IMR-90 (cell line): ENCODE measurements around the gene IGF2BP1. TPM values are rescaled to one million over a fixed set of nuclear protein-coding genes. Genes with fewer than 3 reads are reported as not detected.

Experiments
- ATAC-seq: fragments of 200-7000 bp; cut with Tn5 transposase; 2 replicates; pipeline ENCODE4 v1.9.1; 2020; ENCODE audit warnings: low read depth, mild to moderate bottlenecking, moderate library complexity
- BruUV-seq: library from RNA; stranded (reverse); fragments of 400-500 nt; replicated peaks from 2 replicates; lab custom pipeline; 2021; lab: Mats Ljungman, UMichigan
- CTCF ChIA-PET: fragments of 300-600 bp; formaldehyde crosslinking; extraction: SDS; loops from one replicate; lab custom pipeline; 2021; ENCODE audit warnings: antibody characterized with exemption; lab: Yijun Ruan, JAX
- POLR2A ChIA-PET: fragments of 300-600 bp; sonication (Branson Sonifier 250); formaldehyde crosslinking; loops from one replicate; lab custom pipeline; 2022; ENCODE audit warnings: antibody characterized with exemption; ENCODE audit not compliant: unreplicated experiment; lab: Charles Lee
- DNase-seq: peaks from one replicate; pipeline ENCODE4 v3.0.0; 2013
- H2AFZ ChIP-seq: replicated peaks from 2 replicates; pipeline ENCODE3; 2013; ENCODE audit warnings: low read length, mild to moderate bottlenecking; ENCODE audit not compliant: poor library complexity
- H2AK5ac ChIP-seq: 2 replicates; pipeline ENCODE4 v1.6.1; 2013; ENCODE audit warnings: low read depth, low read length, inconsistent platforms
- H2AK9ac ChIP-seq: replicated peaks from 2 replicates; pipeline ENCODE3; 2013; ENCODE audit warnings: mild to moderate bottlenecking, low read depth, low read length, moderate library complexity; ENCODE audit not compliant: poor library complexity
- H2BK120ac ChIP-seq: 2 replicates; pipeline ENCODE4 v1.6.1; 2013; ENCODE audit warnings: low read depth, low read length, inconsistent platforms
- H2BK15ac ChIP-seq: 3 replicates; pipeline ENCODE4 v1.6.1; 2013; ENCODE audit warnings: low read depth, low read length, inconsistent platforms
- H2BK20ac ChIP-seq: 2 replicates; pipeline ENCODE4 v1.6.1; 2013; ENCODE audit warnings: low read depth, mild to moderate bottlenecking, inconsistent platforms, low read length, moderate library complexity
- H2BK5ac ChIP-seq: 2 replicates; pipeline ENCODE4 v1.6.1; 2013; ENCODE audit warnings: mild to moderate bottlenecking, low read depth, low read length, inconsistent platforms; ENCODE audit not compliant: poor library complexity, severe bottlenecking
- H3K14ac ChIP-seq: replicated peaks from 2 replicates; pipeline ENCODE4 v1.6.1; 2013; ENCODE audit warnings: low read depth, low read length, inconsistent platforms
- H3K18ac ChIP-seq: 2 replicates; pipeline ENCODE4 v1.6.1; 2013; ENCODE audit warnings: low read depth, low read length, control low read depth
- H3K23ac ChIP-seq: 2 replicates; pipeline ENCODE4 v1.6.1; 2013; ENCODE audit warnings: low read depth, low read length, inconsistent platforms
- H3K27ac ChIP-seq: 2 replicates; pipeline ENCODE4 v1.5.1; 2013; ENCODE audit warnings: mild to moderate bottlenecking, control low read depth, low read length; ENCODE audit not compliant: insufficient read depth
- H3K27me3 ChIP-seq: 2 replicates; pipeline ENCODE4 v1.6.1; 2013; ENCODE audit warnings: low read length; ENCODE audit not compliant: control insufficient read depth, insufficient read depth
- H3K36me3 ChIP-seq: 2 replicates; pipeline ENCODE4 v1.6.1; 2013; ENCODE audit warnings: low read length, mixed read lengths; ENCODE audit not compliant: control insufficient read depth, insufficient read depth
- H3K4ac ChIP-seq: 2 replicates; pipeline ENCODE4 v1.6.1; 2013; ENCODE audit warnings: low read depth, low read length, inconsistent platforms
- H3K4me1 ChIP-seq: 2 replicates; pipeline ENCODE4 v1.6.1; 2013; ENCODE audit warnings: low read length, mixed read lengths; ENCODE audit not compliant: control insufficient read depth, insufficient read depth
- H3K4me2 ChIP-seq: 2 replicates; pipeline ENCODE4 v1.6.1; 2013; ENCODE audit warnings: low read depth, mild to moderate bottlenecking, control low read depth, low read length, moderate library complexity
- H3K4me3 ChIP-seq: 2 replicates; pipeline ENCODE4 v1.5.1; 2013; ENCODE audit warnings: low read depth, mild to moderate bottlenecking, control low read depth, low read length, moderate library complexity; ENCODE audit not compliant: insufficient read depth
- H3K56ac ChIP-seq: 2 replicates; pipeline ENCODE4 v1.6.1; 2013; ENCODE audit warnings: low read length, inconsistent platforms; ENCODE audit not compliant: insufficient read depth; ENCODE audit errors: extremely low read depth
- H3K79me1 ChIP-seq, 2 experiments: 2 replicates each; pipeline ENCODE4 v1.6.1; 2013; ENCODE audit warnings: low read length in 2 of 2, inconsistent platforms in 1 of 2, low read depth in 1 of 2
- H3K9ac ChIP-seq: 2 replicates; pipeline ENCODE4 v1.6.1; 2013; ENCODE audit warnings: low read depth, low read length, control low read depth
- H3K9me1 ChIP-seq: 2 replicates; pipeline ENCODE4 v1.6.1; 2013; ENCODE audit warnings: low read length, inconsistent platforms; ENCODE audit not compliant: insufficient read depth
- H3K9me3 ChIP-seq: 2 replicates; pipeline ENCODE4 v1.6.1; 2013; ENCODE audit warnings: low read length; ENCODE audit not compliant: control insufficient read depth, insufficient read depth
- H4K20me1 ChIP-seq: 2 replicates; pipeline ENCODE4 v1.6.1; 2013; ENCODE audit warnings: low read length, inconsistent platforms; ENCODE audit not compliant: insufficient read depth
- H4K5ac ChIP-seq: 2 replicates; pipeline ENCODE4 v1.6.1; 2013; ENCODE audit warnings: mild to moderate bottlenecking, low read depth, low read length, control low read depth
- H4K8ac ChIP-seq, 2 experiments: 2 replicates each; pipeline ENCODE4 v1.6.1; 2013; ENCODE audit warnings: low read depth in 2 of 2, low read length in 2 of 2, control low read depth in 1 of 2, inconsistent platforms in 1 of 2
- H4K91ac ChIP-seq: 2 replicates; pipeline ENCODE4 v1.6.1; 2013; ENCODE audit warnings: low read depth, low read length, inconsistent platforms; ENCODE audit not compliant: insufficient read depth
- BHLHE40 ChIP-seq: fragments of 150-350 bp; IDR thresholded peaks from 2 replicates; pipeline ENCODE4 v1.6.1; 2016; ENCODE audit warnings: mild to moderate bottlenecking, low read depth, low read length
- CEBPB ChIP-seq: IDR thresholded peaks from 2 replicates; pipeline ENCODE4 v1.6.1; 2012; ENCODE audit warnings: low read depth, low read length, improper control_type of control experiment
- CHD1 ChIP-seq: IDR thresholded peaks from 2 replicates; pipeline ENCODE4 v1.6.1; 2012; ENCODE audit warnings: low read depth, low read length, improper control_type of control experiment
- MAFK ChIP-seq: IDR thresholded peaks from 2 replicates; pipeline ENCODE4 v1.6.1; 2012; ENCODE audit warnings: low read depth, low read length, improper control_type of control experiment
- MAZ ChIP-seq: IDR thresholded peaks from 2 replicates; pipeline ENCODE4 v1.6.1; 2012; ENCODE audit warnings: low read depth, mild to moderate bottlenecking, low read length, improper control_type of control experiment, moderate library complexity, borderline replicate concordance
- MXI1 ChIP-seq: IDR thresholded peaks from 2 replicates; pipeline ENCODE4 v1.6.1; 2012; ENCODE audit warnings: low read depth, mild to moderate bottlenecking, low read length, moderate library complexity, borderline replicate concordance
- NFE2L2 ChIP-seq: fragments of 150-350 bp; IDR thresholded peaks from 2 replicates; pipeline ENCODE4 v1.6.1; 2016; ENCODE audit warnings: low read depth, mild to moderate bottlenecking, low read length
- POLR2A ChIP-seq: IDR thresholded peaks from 2 replicates; pipeline ENCODE4 v1.6.1; 2012; ENCODE audit warnings: mild to moderate bottlenecking, low read depth, low read length
- SMC3 ChIP-seq: fragments of 150-350 bp; IDR thresholded peaks from 2 replicates; pipeline ENCODE4 v1.6.1; 2016; ENCODE audit warnings: low read depth, mild to moderate bottlenecking, antibody characterized with exemption, low read length, moderate library complexity
- WGBS, 2 experiments: methylation state at CpG; one replicate each; pipeline versions ENCODE4 v1.1.5 to v1.1.7; 2013; ENCODE audit warnings: missing lambda C conversion rate in 2 of 2; ENCODE audit not compliant: insufficient read length in 1 of 2; ENCODE audit errors: extremely low coverage in 2 of 2; 5-methylcytosine and 5-hydroxymethylcytosine counted together
- dilution Hi-C: fragments of 300-500 bp; cut with HindIII; formaldehyde crosslinking; loops from one replicate; pipeline ENCODE4 v1.14.3; 2018; ENCODE audit warnings: low sequenced_read_pairs; ENCODE audit not compliant: unreplicated experiment
- in situ Hi-C: fragments of 300-500 bp; cut with MboI; formaldehyde crosslinking; loops from 3 replicates; pipeline ENCODE4 v1.14.3; 2019; ENCODE audit warnings: low sequenced_read_pairs, inconsistent platforms, mixed read lengths
- intact Hi-C: fragments of 100-400 bp; cut with micrococcal nuclease; formaldehyde crosslinking; loops from 2 replicates; pipeline ENCODE4 v1.10.0; 2022
- polyA plus RNA-seq, 3 experiments: library from polyadenylated mRNA; depleted of rRNA; stranded (reverse); fragments of >200 nt; gene quantifications; 2 replicates each; pipeline ENCODE4 v1.2.3, GENCODE V29; 2012; ENCODE audit warnings: low replicate concordance in 1 of 3
- total RNA-seq: library from RNA; depleted of rRNA; stranded (reverse); fragments of >200 nt; gene quantifications from 2 replicates; pipeline ENCODE4 v1.2.3, GENCODE V29; 2012
- TF ChIP-seq, protein P1 (sequence below): conservative IDR thresholded peaks from 2 replicates; pipeline ENCODE4 v1.5.1; 2012; ENCODE audit warnings: mild to moderate bottlenecking, low read depth, low read length, improper control_type of control experiment
- TF ChIP-seq, protein P2 (sequence below): fragments of 150-350 bp; IDR thresholded peaks from 2 replicates; pipeline ENCODE4 v1.6.1; 2017; ENCODE audit warnings: mild to moderate bottlenecking, antibody characterized with exemption, low read length, low read depth
- TF ChIP-seq, protein P3 (sequence below): fragments of 150-350 bp; IDR thresholded peaks from 2 replicates; pipeline ENCODE4 v1.6.1; 2016; ENCODE audit warnings: low read depth, mild to moderate bottlenecking, low read length, moderate library complexity, borderline replicate concordance

IGF2BP1 gene
- total and polyA plus RNA-seq, 2 of the 4 experiments (the other 2 are of a cell fraction): 10.2 to 13.1 TPM

DNA sequence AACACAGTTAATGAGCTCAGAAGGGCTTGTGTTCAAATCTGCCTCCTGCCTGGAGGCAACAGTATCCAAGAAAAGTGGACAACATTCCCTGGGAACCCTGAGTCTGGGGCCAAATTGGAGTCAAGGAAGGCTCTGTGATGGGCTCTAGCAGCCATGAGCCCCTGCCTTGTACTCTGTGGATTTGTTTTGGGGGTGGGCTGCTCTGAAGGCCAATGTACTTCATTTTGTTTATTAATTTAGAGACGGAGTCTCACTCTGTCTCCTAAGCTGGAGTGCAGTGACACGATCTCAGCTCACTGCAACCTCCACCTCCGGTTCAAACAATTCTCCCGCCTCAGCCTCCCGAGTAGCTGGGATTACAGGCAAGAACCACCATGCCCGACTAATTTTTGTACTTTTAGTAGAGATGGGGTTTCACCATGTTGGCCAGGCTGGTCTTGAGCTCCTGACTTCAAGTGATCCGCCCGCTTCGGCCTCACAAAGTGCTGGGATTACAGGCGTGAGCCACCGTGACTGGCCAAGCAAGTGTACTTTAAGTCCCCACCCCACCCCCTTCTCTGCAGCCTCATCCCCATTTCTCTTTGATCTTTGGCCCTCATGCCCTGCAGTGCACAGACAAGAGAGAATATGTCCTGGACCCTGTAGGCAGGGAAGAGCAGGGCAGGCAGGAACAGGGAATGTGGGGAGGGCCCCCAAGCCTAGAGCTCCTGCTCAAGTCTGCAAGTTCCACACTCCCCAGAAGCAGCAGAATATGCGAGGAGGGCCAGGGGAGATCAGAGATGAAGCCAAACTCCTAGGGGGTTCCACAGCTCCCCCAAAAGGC, 26.1 kb upstream of the IGF2BP1 start (continued):
- TF ChIP-seq CHD1 (no peak), POLR2A (no peak)

DNA sequence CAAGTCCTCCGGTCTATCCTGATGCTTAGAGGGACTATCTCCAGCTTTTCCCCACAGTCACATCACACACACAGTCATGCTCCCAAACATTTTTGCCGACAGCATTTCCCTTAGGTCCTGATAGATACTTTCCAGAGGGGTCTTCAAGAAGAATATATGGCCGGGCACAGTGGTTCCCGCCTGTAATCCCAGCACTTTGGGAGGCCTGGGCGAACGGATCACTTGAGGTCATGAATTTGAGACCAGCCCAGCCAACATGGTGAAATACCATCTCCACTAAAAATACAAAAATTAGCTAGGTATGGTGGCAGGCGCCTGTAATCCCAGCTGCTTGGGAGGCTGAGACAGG, 24.5 kb upstream of the IGF2BP1 start:
- Histone ChIP-seq H3K36me3 (no peaks in the 10 kb centered on the region), H2AK5ac (peak overlapping the region; percentile 87), H3K9me1 (peaks cover 19% of the 10 kb centered on the region), H2AK9ac (peak overlapping the region; percentile 86), H3K4me2 (peak overlapping the region; percentile 81), H2BK15ac (peak overlapping the region; percentile 99), H4K5ac (peak overlapping the region; percentile 72), H3K27me3 (no peaks in the 10 kb centered on the region), H3K4me1 (peaks cover 22% of the 10 kb centered on the region), H3K4ac (peak overlapping the region; percentile 97), H2BK5ac (peak overlapping the region; percentile 97), H3K27ac (peak overlapping the region; percentile 88), H3K14ac (peak overlapping the region; percentile 93), H3K56ac (peak overlapping the region; percentile 87), H3K9ac (peak overlapping the region; percentile 64), H2AFZ (peak overlapping the region; percentile 82), H2BK120ac (peak overlapping the region; percentile 95), H3K18ac (peak overlapping the region; percentile 88), H3K23ac (peak overlapping the region; percentile 100), H3K9me3 (no peaks in the 10 kb centered on the region), H4K8ac (peak overlapping the region; percentile 67 to 88), H3K79me1 (peaks cover 3 to 11% of the 10 kb centered on the region in 2 experiments; a peak in 2 of 4 replicates), H4K91ac (peak overlapping the region; percentile 99), H2BK20ac (peak overlapping the region; percentile 98), H3K4me3 (no peak overlapping the region; the same call in 1 of the 2 replicates), H4K20me1 (no peaks in the 10 kb centered on the region)
- DNase-seq (no peak), ATAC-seq (no peak; the same call in 1 of the 2 replicates)
- no TSS peak for BruUV-seq
- no CpG with 5 or more reads among the region's 7 CpGs for WGBS, 2 experiments
- intact Hi-C loops (loop anchor here (1.0 to 2.0 kb wide), 3 partner anchors 24 to 50 kb away; partner anchors contain the start of genes IGF2BP1 and SNF8), dilution Hi-C loops (no loop called here), in situ Hi-C loops (no loop called here)
- ChIA-PET CTCF (interaction anchor here (0.7 kb wide), 1 partner anchor 17 kb away, joined by 8 read pairs; no protein-coding TSS in a partner anchor), POLR2A (no interaction called here)
- TF ChIP-seq MAFK: no peak
- TF ChIP-seq, protein P1, sequence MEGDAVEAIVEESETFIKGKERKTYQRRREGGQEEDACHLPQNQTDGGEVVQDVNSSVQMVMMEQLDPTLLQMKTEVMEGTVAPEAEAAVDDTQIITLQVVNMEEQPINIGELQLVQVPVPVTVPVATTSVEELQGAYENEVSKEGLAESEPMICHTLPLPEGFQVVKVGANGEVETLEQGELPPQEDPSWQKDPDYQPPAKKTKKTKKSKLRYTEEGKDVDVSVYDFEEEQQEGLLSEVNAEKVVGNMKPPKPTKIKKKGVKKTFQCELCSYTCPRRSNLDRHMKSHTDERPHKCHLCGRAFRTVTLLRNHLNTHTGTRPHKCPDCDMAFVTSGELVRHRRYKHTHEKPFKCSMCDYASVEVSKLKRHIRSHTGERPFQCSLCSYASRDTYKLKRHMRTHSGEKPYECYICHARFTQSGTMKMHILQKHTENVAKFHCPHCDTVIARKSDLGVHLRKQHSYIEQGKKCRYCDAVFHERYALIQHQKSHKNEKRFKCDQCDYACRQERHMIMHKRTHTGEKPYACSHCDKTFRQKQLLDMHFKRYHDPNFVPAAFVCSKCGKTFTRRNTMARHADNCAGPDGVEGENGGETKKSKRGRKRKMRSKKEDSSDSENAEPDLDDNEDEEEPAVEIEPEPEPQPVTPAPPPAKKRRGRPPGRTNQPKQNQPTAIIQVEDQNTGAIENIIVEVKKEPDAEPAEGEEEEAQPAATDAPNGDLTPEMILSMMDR: no peak
- TF ChIP-seq CEBPB: no peak
- no peak for TF ChIP-seq SMC3
- no peak for TF ChIP-seq CHD1
- no peak for TF ChIP-seq MAZ
- TF ChIP-seq BHLHE40: no peak
- no peak for TF ChIP-seq MXI1
- TF ChIP-seq, protein P2, sequence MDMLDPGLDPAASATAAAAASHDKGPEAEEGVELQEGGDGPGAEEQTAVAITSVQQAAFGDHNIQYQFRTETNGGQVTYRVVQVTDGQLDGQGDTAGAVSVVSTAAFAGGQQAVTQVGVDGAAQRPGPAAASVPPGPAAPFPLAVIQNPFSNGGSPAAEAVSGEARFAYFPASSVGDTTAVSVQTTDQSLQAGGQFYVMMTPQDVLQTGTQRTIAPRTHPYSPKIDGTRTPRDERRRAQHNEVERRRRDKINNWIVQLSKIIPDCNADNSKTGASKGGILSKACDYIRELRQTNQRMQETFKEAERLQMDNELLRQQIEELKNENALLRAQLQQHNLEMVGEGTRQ: no peak
- TF ChIP-seq NFE2L2: no peak
- TF ChIP-seq, protein P3, sequence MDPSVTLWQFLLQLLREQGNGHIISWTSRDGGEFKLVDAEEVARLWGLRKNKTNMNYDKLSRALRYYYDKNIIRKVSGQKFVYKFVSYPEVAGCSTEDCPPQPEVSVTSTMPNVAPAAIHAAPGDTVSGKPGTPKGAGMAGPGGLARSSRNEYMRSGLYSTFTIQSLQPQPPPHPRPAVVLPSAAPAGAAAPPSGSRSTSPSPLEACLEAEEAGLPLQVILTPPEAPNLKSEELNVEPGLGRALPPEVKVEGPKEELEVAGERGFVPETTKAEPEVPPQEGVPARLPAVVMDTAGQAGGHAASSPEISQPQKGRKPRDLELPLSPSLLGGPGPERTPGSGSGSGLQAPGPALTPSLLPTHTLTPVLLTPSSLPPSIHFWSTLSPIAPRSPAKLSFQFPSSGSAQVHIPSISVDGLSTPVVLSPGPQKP: no peak
